HCT116 (cell line): Measurements from ENCODE around the gene RHEX.

Experiments used
- CTCF ChIP-seq, 3 experiments: fragments of 200-600 bp in 1 of 3; sonication (generic) in 1 of 3; IDR thresholded peaks in 2 of 3; conservative IDR thresholded peaks in 1 of 3; 2 replicates each; pipeline ENCODE4 v1.5.1; 2012 to 2017; ENCODE audit warnings: low read depth in 2 of 3, low read length in 2 of 3, antibody characterized with exemption in 1 of 3, borderline replicate concordance in 1 of 3, control low read depth in 1 of 3, mild to moderate bottlenecking in 1 of 3, mixed read lengths in 1 of 3, mixed run types in 1 of 3, moderate library complexity in 1 of 3; ENCODE audit not compliant: insufficient read depth in 1 of 3
- ELF1 ChIP-seq: IDR thresholded peaks from 2 replicates; pipeline ENCODE4 v1.6.1; 2012; ENCODE audit warnings: low read depth, borderline replicate concordance
- EZH2 ChIP-seq: fragments of 200-600 bp; sonication (generic); IDR thresholded peaks from 2 replicates; pipeline ENCODE4 v1.6.1; 2017; ENCODE audit warnings: antibody characterized with exemption, mixed run types
- MAX ChIP-seq: IDR thresholded peaks from 2 replicates; pipeline ENCODE4 v1.6.1; 2012
- POLR2A ChIP-seq: IDR thresholded peaks from 2 replicates; pipeline ENCODE4 v1.7.0; 2011; ENCODE audit warnings: borderline replicate concordance; ENCODE audit not compliant: insufficient read depth, insufficient read length; ENCODE audit errors: extremely low read depth
- POLR2AphosphoS5 ChIP-seq: IDR thresholded peaks from 2 replicates; pipeline ENCODE4 v1.6.1; 2011; ENCODE audit warnings: mild to moderate bottlenecking, low read depth, low read length, moderate library complexity
- YY1 ChIP-seq: IDR thresholded peaks from 2 replicates; pipeline ENCODE4 v1.6.1; 2011; ENCODE audit warnings: low read length, low read depth, moderate library complexity, mild to moderate bottlenecking; ENCODE audit not compliant: insufficient replicate concordance; ENCODE audit errors: extremely low read depth

DNA sequence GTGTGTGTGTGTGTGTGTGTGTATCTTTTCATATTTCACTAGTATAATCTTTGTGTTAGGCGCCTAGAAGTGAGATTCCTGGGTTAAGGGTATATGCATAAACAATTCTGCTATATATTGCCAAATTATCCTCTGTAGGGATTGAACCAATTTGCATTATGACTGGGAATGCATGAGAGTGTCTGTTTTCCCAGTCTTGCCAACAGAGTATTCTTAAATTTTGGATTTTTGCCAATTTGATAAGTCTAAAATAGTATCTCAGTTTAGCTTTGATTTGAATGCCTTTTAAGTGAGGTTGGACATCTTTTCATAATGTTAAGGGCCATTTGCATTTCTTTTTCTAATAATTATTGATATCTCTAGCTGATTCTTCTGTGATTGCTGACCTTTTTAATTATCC, 72.4 kb downstream of the RHEX start:
- TF ChIP-seq POLR2AphosphoS5 (no peak), POLR2A (no peak), EZH2 (no peak), MAX (no peak), CTCF (IDR thresholded peaks at IDR 0.05 in 2 of 3, conservative IDR thresholded peaks at IDR 0.05 in 1 of 3; ENCODE audit: borderline replicate concordance in 1 of 3, insufficient read depth in 1 of 3, low read depth in 2 of 3, low read length in 2 of 3) (no peak), ELF1 (no peak), YY1 (no peak)
